Activated CD4-positive, alpha-beta memory T cell treated with anti-CD3 and anti-CD28 coated beads for 36 hours (primary cell): ENCODE measurements around the gene DNAJA1. TPM values are rescaled to one million over a fixed set of nuclear protein-coding genes. Genes with fewer than 3 reads are reported as not detected.

Experiments used
- total RNA-seq, 2 experiments: library from RNA; stranded (reverse); gene quantifications; one replicate each; pipeline ENCODE4 v1.2.3, GENCODE V29; 2021

DNAJA1 gene
- total RNA-seq, 2 experiments from 2014 or later: 173 to 184 TPM

Other genes with a start within 250 kb of the DNAJA1 start
- gene TMEM215, start 241.7 kb upstream of the DNAJA1 start, total RNA-seq: not detected
- 10 to 100 TPM; 43.7 to 45.9 TPM for gene APTX, start 23.6 kb upstream of the DNAJA1 start, total RNA-seq
- 10 to 100 TPM; 25.8 to 26.1 TPM for gene SMU1, start 51.4 kb downstream of the DNAJA1 start, total RNA-seq
- 10 to 100 TPM; 76.6 to 78.0 TPM for gene B4GALT1, start 142.1 kb downstream of the DNAJA1 start, total RNA-seq
- gene SPINK4, start 214.9 kb downstream of the DNAJA1 start, total RNA-seq: not detected
- 10 to 100 TPM; 52.7 to 56.6 TPM for gene BAG1, start 239.4 kb downstream of the DNAJA1 start, total RNA-seq
- 100 to 1,000 TPM; 116 to 119 TPM for gene CHMP5, start 239.8 kb downstream of the DNAJA1 start, total RNA-seq